HepG2 (cell line): ENCODE data around the gene APPBP2.

Experiments
- CTCF ChIP-seq: sonication (generic); formaldehyde crosslinking; IDR thresholded peaks from 2 replicates; pipeline ENCODE4 v1.5.0; 2020; ENCODE audit warnings: mild to moderate bottlenecking, missing genetic modification reagents, moderate library complexity
- EHMT2 ChIP-seq: fragments of 200-600 bp; sonication (generic); IDR thresholded peaks from 2 replicates; pipeline ENCODE4 v1.7.0; 2017; ENCODE audit warnings: antibody characterized with exemption, low read depth, low read length, borderline replicate concordance
- EP300 ChIP-seq, 3 experiments: sonication (generic) in 1 of 3; formaldehyde crosslinking in 1 of 3; IDR thresholded peaks; 2 replicates each; pipeline versions ENCODE4 v1.5.1 to v1.6.1; 2011 to 2020; ENCODE audit warnings: low read depth in 2 of 3, low read length in 2 of 3, borderline replicate concordance in 1 of 3, improper control_type of control experiment in 1 of 3, mild to moderate bottlenecking in 1 of 3, missing genetic modification reagents in 1 of 3, moderate library complexity in 1 of 3
- ETV6 ChIP-seq: sonication (generic); formaldehyde crosslinking; conservative IDR thresholded peaks from 2 replicates; pipeline ENCODE4 v1.4.0; 2020; ENCODE audit warnings: missing genetic modification reagents
- MAX ChIP-seq: IDR thresholded peaks from 2 replicates; pipeline ENCODE4 v1.6.1; 2012; ENCODE audit warnings: inconsistent platforms
- ZNF124 ChIP-seq: sonication (generic); formaldehyde crosslinking; IDR thresholded peaks from 2 replicates; pipeline ENCODE4 v1.4.0; 2020; ENCODE audit warnings: missing genetic modification reagents
- ZNF225 ChIP-seq: sonication (generic); formaldehyde crosslinking; IDR thresholded peaks from 2 replicates; pipeline ENCODE4 v1.4.0; 2020; ENCODE audit warnings: mild to moderate bottlenecking, missing genetic modification reagents
- ZNF274 ChIP-seq: sonication (generic); formaldehyde crosslinking; IDR thresholded peaks from 2 replicates; pipeline ENCODE4 v1.5.1; 2020; ENCODE audit warnings: mild to moderate bottlenecking, missing genetic modification reagents
- ZNF558 ChIP-seq: sonication (generic); formaldehyde crosslinking; IDR thresholded peaks from 2 replicates; pipeline ENCODE4 v1.9.0; 2022; ENCODE audit warnings: mild to moderate bottlenecking, missing genetic modification reagents, borderline replicate concordance
- TF ChIP-seq, protein P1 (sequence below): sonication (generic); formaldehyde crosslinking; IDR thresholded peaks from 2 replicates; pipeline ENCODE4 v1.4.0; 2020; ENCODE audit warnings: mild to moderate bottlenecking, missing genetic modification reagents
- TF ChIP-seq, protein P2 (sequence below): sonication (generic); formaldehyde crosslinking; IDR thresholded peaks from 2 replicates; pipeline ENCODE4 v1.4.0; 2020; ENCODE audit warnings: missing genetic modification reagents

DNA sequence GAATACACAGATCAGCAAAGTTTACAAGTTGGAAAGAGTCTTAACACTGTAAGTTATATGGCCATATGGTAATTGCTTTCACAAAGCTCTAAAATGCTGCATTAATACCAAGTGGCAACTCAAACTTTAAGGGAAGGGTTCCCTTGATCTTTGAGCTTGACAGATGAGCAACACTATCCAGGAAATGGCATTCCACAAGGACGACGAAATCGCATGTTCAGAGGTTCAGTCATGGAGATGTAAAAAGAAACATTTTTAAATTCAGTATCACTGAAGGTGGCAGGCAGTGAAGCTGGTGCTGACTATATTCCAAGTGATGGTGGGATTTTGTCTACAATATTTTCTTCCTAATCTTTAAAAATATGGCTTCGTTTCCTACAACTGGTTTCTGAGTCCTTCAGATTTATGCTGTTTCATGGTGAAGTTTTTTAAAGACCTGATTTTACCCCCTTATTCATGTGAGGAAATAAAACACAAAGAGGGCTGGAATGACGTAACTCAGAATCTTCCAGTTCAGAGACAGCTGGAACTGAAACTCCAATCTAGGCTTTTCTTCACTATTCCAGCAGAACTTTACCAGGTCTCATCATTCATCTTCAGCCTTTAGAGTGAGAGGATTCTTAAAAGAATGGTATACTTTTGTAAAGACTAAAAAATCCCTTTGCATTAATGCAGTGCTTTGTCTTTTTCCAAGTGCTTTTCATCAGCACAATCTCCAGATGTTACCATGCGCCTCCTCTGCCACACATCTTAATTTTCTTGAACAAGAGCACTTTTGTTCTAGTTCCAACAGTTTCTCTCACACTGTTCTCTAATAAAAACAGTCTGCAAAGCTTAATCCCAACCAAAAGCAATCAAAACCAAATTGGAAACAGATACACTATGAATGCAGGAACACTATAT lies 83.5 kb downstream of the APPBP2 start:
- TF ChIP-seq CTCF (CRISPR knock-in tag) (no peak), EP300 (IDR thresholded peaks at IDR 0.05; ENCODE audit: low read depth in 2 of 2, low read length in 2 of 2) (peak in 1 of 2 experiments; percentile 24; a peak in 1 of 4 replicates), EP300 (CRISPR knock-in tag; IDR thresholded peaks at IDR 0.05; ENCODE audit: borderline replicate concordance) (0 out of 2 replicates have a peak, but pooled peaks have one; percentile 30), ZNF124 (CRISPR knock-in tag) (no peak), MAX (no peak), ZNF225 (CRISPR knock-in tag) (no peak), ZNF558 (CRISPR knock-in tag) (no peak), EHMT2 (no peak), ZNF274 (CRISPR knock-in tag) (no peak), ETV6 (CRISPR knock-in tag) (no peak)
- TF ChIP-seq, protein P1, sequence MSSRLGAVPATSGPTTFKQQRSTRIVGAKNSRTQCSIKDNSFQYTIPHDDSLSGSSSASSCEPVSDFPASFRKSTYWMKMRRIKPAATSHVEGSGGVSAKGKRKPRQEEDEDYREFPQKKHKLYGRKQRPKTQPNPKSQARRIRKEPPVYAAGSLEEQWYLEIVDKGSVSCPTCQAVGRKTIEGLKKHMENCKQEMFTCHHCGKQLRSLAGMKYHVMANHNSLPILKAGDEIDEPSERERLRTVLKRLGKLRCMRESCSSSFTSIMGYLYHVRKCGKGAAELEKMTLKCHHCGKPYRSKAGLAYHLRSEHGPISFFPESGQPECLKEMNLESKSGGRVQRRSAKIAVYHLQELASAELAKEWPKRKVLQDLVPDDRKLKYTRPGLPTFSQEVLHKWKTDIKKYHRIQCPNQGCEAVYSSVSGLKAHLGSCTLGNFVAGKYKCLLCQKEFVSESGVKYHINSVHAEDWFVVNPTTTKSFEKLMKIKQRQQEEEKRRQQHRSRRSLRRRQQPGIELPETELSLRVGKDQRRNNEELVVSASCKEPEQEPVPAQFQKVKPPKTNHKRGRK = no peak
- TF ChIP-seq, protein P2, sequence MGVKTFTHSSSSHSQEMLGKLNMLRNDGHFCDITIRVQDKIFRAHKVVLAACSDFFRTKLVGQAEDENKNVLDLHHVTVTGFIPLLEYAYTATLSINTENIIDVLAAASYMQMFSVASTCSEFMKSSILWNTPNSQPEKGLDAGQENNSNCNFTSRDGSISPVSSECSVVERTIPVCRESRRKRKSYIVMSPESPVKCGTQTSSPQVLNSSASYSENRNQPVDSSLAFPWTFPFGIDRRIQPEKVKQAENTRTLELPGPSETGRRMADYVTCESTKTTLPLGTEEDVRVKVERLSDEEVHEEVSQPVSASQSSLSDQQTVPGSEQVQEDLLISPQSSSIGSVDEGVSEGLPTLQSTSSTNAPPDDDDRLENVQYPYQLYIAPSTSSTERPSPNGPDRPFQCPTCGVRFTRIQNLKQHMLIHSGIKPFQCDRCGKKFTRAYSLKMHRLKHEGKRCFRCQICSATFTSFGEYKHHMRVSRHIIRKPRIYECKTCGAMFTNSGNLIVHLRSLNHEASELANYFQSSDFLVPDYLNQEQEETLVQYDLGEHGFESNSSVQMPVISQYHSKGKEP (CRISPR knock-in tag) = no peak
